OCI-LY1 (cell line): ENCODE data around the gene SS18L1.

ENCODE experiments used
- CTCF ChIP-seq: fragments of 200-600 bp; sonication (generic), shearing (Covaris generic); IDR thresholded peaks from 2 replicates; pipeline ENCODE4 v1.5.1; 2017; ENCODE audit warnings: mild to moderate bottlenecking, antibody characterized with exemption, low read length, moderate library complexity, mixed read lengths
- EZH2 ChIP-seq: fragments of 200-600 bp; sonication (generic), shearing (Covaris generic); IDR thresholded peaks from 2 replicates; pipeline ENCODE4 v1.8.0; 2017; ENCODE audit warnings: borderline replicate concordance, mixed run types, mild to moderate bottlenecking, antibody characterized with exemption, low read length, moderate library complexity, mixed read lengths

- TF ChIP-seq CTCF (no peak), EZH2 (no peak)
Observed at GRCh38 chr20:62177307-62177706, 33.7 kb downstream of the SS18L1 start.
